HepG2 (cell line): Measurements from ENCODE around the gene CAMK1. TPM values are rescaled to one million over a fixed set of nuclear protein-coding genes. Genes with fewer than 3 reads are reported as not detected.

ENCODE experiments used
- ATAC-seq: fragments of 200-7000 bp; cut with Tn5 transposase; 3 replicates; pipeline ENCODE4 v1.9.1; 2020; ENCODE audit warnings: mild to moderate bottlenecking, moderate library complexity
- BruUV-seq: library from RNA; stranded (reverse); fragments of 400-500 nt; replicated peaks from 2 replicates; lab custom pipeline; 2021; lab: Mats Ljungman, UMichigan
- CTCF ChIA-PET: fragments of 300-600 bp; formaldehyde crosslinking; extraction: SDS; loops from one replicate; lab custom pipeline; 2021; ENCODE audit warnings: low total read pairs, inconsistent platforms, low intra/inter-chr PET ratio; lab: Yijun Ruan, JAX
- POLR2A ChIA-PET: fragments of 350-600 bp; sonication (Branson Sonifier 250); formaldehyde crosslinking; loops from one replicate; lab custom pipeline; 2020; ENCODE audit warnings: antibody characterized with exemption, inconsistent platforms; lab: Yijun Ruan, JAX
- DNase-seq: peaks from one replicate; pipeline ENCODE4 v3.0.0-alpha.2; 2015; ENCODE audit warnings: low spot score
- FAIRE-seq: peaks from 3 replicates; lab custom pipeline; 2011; peaks lifted over from hg19 to GRCh38; lab: Jason Lieb, UNC
- H2AFZ ChIP-seq: one replicate; pipeline ENCODE4 v1.6.1; 2011; ENCODE audit warnings: low read length, inconsistent platforms
- H3K27ac ChIP-seq: fragments of 300-600 bp; 3 replicates; pipeline ENCODE4 v1.8.0; 2011; ENCODE audit warnings: mixed run types, mild to moderate bottlenecking, mixed read lengths, low read length, inconsistent platforms; ENCODE audit not compliant: insufficient read depth; ENCODE audit errors: extremely low read length
- H3K27me3 ChIP-seq, 2 experiments: fragments of 200-600 bp in 1 of 2; 2 replicates in 1 of 2; 3 replicates in 1 of 2; pipeline versions ENCODE4 v1.6.0 to v1.8.0; 2011; ENCODE audit warnings: low read length in 2 of 2, mild to moderate bottlenecking in 2 of 2, moderate library complexity in 2 of 2, inconsistent platforms in 1 of 2; ENCODE audit not compliant: insufficient read depth in 2 of 2, control insufficient read depth in 1 of 2
- H3K36me3 ChIP-seq, 2 experiments: fragments of 200-600 bp in 1 of 2; replicated peaks in 1 of 2; 2 replicates in 1 of 2; 3 replicates in 1 of 2; pipeline versions ENCODE4 v1.5.1 to v1.8.0; 2011; ENCODE audit warnings: low read length in 2 of 2, inconsistent platforms in 1 of 2; ENCODE audit not compliant: insufficient read depth in 2 of 2, control insufficient read depth in 1 of 2
- H3K4me1 ChIP-seq: 2 replicates; pipeline ENCODE4 v1.5.1; 2012; ENCODE audit warnings: low read length, inconsistent platforms; ENCODE audit not compliant: insufficient read depth
- H3K4me2 ChIP-seq: 2 replicates; pipeline ENCODE4 v1.6.0; 2011; ENCODE audit warnings: low read depth, low read length, inconsistent platforms
- H3K4me3 ChIP-seq, 3 experiments: fragments of 200-600 bp in 1 of 3; sonication (generic), shearing (Covaris generic) in 1 of 3; replicated peaks in 1 of 3; 2 replicates each; pipeline ENCODE4 v1.5.1; 2011 to 2016; ENCODE audit warnings: low read length in 3 of 3, inconsistent platforms in 2 of 3, low read depth in 2 of 3, mild to moderate bottlenecking in 2 of 3, control low read depth in 1 of 3, mixed read lengths in 1 of 3; ENCODE audit not compliant: insufficient read depth in 1 of 3
- H3K79me2 ChIP-seq: one replicate; pipeline ENCODE4 v1.6.1; 2011; ENCODE audit warnings: low read length, inconsistent platforms; ENCODE audit not compliant: insufficient read depth
- H3K9ac ChIP-seq: 2 replicates; pipeline ENCODE4 v1.6.0; 2011; ENCODE audit warnings: mild to moderate bottlenecking, low read depth, low read length, inconsistent platforms; ENCODE audit not compliant: insufficient read depth
- H3K9me3 ChIP-seq: 2 replicates; pipeline ENCODE4 v1.5.1; 2012; ENCODE audit warnings: mild to moderate bottlenecking, low read length
- H4K20me1 ChIP-seq: 2 replicates; pipeline ENCODE4 v1.6.0; 2011; ENCODE audit warnings: inconsistent platforms, mild to moderate bottlenecking, low read length, moderate library complexity; ENCODE audit not compliant: insufficient read depth
- ATM ChIP-seq: fragments of 450-650 bp; IDR thresholded peaks from 2 replicates; pipeline ENCODE4 v1.7.1; 2017; ENCODE audit warnings: mild to moderate bottlenecking, borderline replicate concordance
- KAT2B ChIP-seq: fragments of 150-350 bp; IDR thresholded peaks from 2 replicates; pipeline ENCODE4 v1.6.1; 2014; ENCODE audit warnings: low read depth, low read length, borderline replicate concordance
- PBX3 ChIP-seq: sonication (generic); formaldehyde crosslinking; IDR thresholded peaks from 2 replicates; pipeline ENCODE4 v1.8.1; 2023; ENCODE audit warnings: missing genetic modification reagents, inconsistent platforms, borderline replicate concordance
- TOE1 ChIP-seq: sonication (generic); formaldehyde crosslinking; IDR thresholded peaks from 2 replicates; pipeline ENCODE4 v1.4.0; 2020; ENCODE audit warnings: mild to moderate bottlenecking, missing genetic modification reagents
- ZBTB10 ChIP-seq: sonication (generic); formaldehyde crosslinking; IDR thresholded peaks from 2 replicates; pipeline ENCODE4 v1.4.0; 2020; ENCODE audit warnings: missing genetic modification reagents, borderline replicate concordance
- ZBTB26 ChIP-seq: IDR thresholded peaks from 2 replicates; pipeline ENCODE4 v1.6.1; 2016; ENCODE audit warnings: missing compliant biosample characterization, missing genetic modification reagents, borderline replicate concordance
- ZFAT ChIP-seq: sonication (generic); formaldehyde crosslinking; conservative IDR thresholded peaks from 2 replicates; pipeline ENCODE4 v1.8.1; 2023; ENCODE audit warnings: missing genetic modification reagents, inconsistent platforms
- ZNF124 ChIP-seq: sonication (generic); formaldehyde crosslinking; IDR thresholded peaks from 2 replicates; pipeline ENCODE4 v1.4.0; 2020; ENCODE audit warnings: missing genetic modification reagents
- ZNF205 ChIP-seq: IDR thresholded peaks from 2 replicates; pipeline ENCODE4 v1.6.1; 2018; ENCODE audit warnings: missing biosample characterization, missing genetic modification reagents
- ZNF510 ChIP-seq: sonication (generic); formaldehyde crosslinking; IDR thresholded peaks from 2 replicates; pipeline ENCODE4 v1.4.0; 2020; ENCODE audit warnings: low read depth, mild to moderate bottlenecking, missing genetic modification reagents
- ZNF513 ChIP-seq: sonication (generic); formaldehyde crosslinking; conservative IDR thresholded peaks from 2 replicates; pipeline ENCODE4 v1.5.0; 2020; ENCODE audit warnings: missing genetic modification reagents
- ZNF607 ChIP-seq: sonication (generic); formaldehyde crosslinking; IDR thresholded peaks from 2 replicates; pipeline ENCODE4 v1.5.1; 2020; ENCODE audit warnings: missing genetic modification reagents, mild to moderate bottlenecking, borderline replicate concordance
- WGBS: methylation state at CpG from one replicate; pipeline ENCODE4 v1.1.6; 2017; ENCODE audit warnings: low lambda C conversion rate; 5-methylcytosine and 5-hydroxymethylcytosine counted together
- in situ Hi-C: cut with HindIII; loops from 2 replicates; pipeline ENCODE4 v1.10.0; 2017; ENCODE audit warnings: low pct_unique_long_range_greater_than_20kb; ENCODE audit not compliant: extremely low pct_ligation_motif_present
- intact Hi-C: fragments of 100-400 bp; cut with micrococcal nuclease; formaldehyde crosslinking; loops from one replicate; pipeline ENCODE4 v1.10.0; 2022; ENCODE audit not compliant: unreplicated experiment
- polyA plus RNA-seq, 8 experiments: library from polyadenylated mRNA; depleted of rRNA in 3 of 8; stranded (reverse) in 7 of 8; unstranded in 1 of 8; fragments of >200 nt; fragmentation: Illumina TruSeq in 4 of 8; extraction: Trizol in 4 of 8; gene quantifications; 2 replicates each; pipeline versions ENCODE4 v1.2.1 to v1.2.3, GENCODE V29; 2011 to 2016; ENCODE audit warnings: low read depth in 4 of 8, missing spikeins in 1 of 8, mixed read lengths in 1 of 8; ENCODE audit not compliant: insufficient read depth in 1 of 8
- total RNA-seq, 5 experiments: library from RNA; depleted of rRNA; stranded (reverse); fragments of >200 nt; fragmentation: Illumina TruSeq; extraction: Trizol; gene quantifications; 2 replicates each; pipeline ENCODE4 v1.2.3, GENCODE V29; 2016; ENCODE audit warnings: low read depth in 1 of 5

Gene CAMK1
- total and polyA plus RNA-seq, 2 of the 13 experiments (the other 11 are each of a cell fraction or from before 2014, with no cell fraction given), result 26.4 to 53.3 TPM

GRCh38 chr3:9810846-9811245 lies 41.1 kb upstream of the CAMK1 start:
- no peaks in the 10 kb centered on the region for H3K4me1 ChIP-seq
- ChIA-PET CTCF (no interaction called here), POLR2A (no interaction called here)
- no peaks in the 10 kb centered on the region; a peak in 1 of 5 replicates for H3K27me3 ChIP-seq
- DNase-seq (no peak), FAIRE-seq (no peak), ATAC-seq (no peak)
- no peak overlapping the region for H3K4me2 ChIP-seq
- intact Hi-C loops (no loop called here), in situ Hi-C loops (no loop called here)
- no peak overlapping the region for H3K27ac ChIP-seq
- 96% methylated on average over 10 of the region's 10 CpGs for WGBS
- TF ChIP-seq ZNF607, result no peak
- peaks cover 9 to 25% of the 10 kb centered on the region in 2 experiments; a peak in 4 of 5 replicates for H3K36me3 ChIP-seq
- H4K20me1 ChIP-seq, result no peaks in the 10 kb centered on the region
- H3K79me2 ChIP-seq, result no peaks in the 10 kb centered on the region
- BruUV-seq, result no TSS peak
- no peak overlapping the region for H3K4me3 ChIP-seq
- H2AFZ ChIP-seq, result no peak overlapping the region
- no peaks in the 10 kb centered on the region for H3K9me3 ChIP-seq
- no peak overlapping the region for H3K9ac ChIP-seq

- FAIRE-seq (no peak), ATAC-seq (no peak), DNase-seq (no peak)
- intact Hi-C loops, result no loop called here
- Histone ChIP-seq H3K9ac (no peak overlapping the region), H4K20me1 (no peaks in the 10 kb centered on the region), H3K9me3 (no peaks in the 10 kb centered on the region), H3K27me3 (no peaks in the 10 kb centered on the region; a peak in 1 of 5 replicates), H3K79me2 (no peaks in the 10 kb centered on the region), H3K36me3 (peaks cover 11 to 29% of the 10 kb centered on the region in 2 experiments; a peak in 4 of 5 replicates), H3K4me2 (no peak overlapping the region), H3K4me3 (no peak overlapping the region), H3K27ac (no peak overlapping the region), H3K4me1 (no peaks in the 10 kb centered on the region), H2AFZ (no peak overlapping the region)
- ChIA-PET CTCF (no interaction called here), POLR2A (no interaction called here)
- in situ Hi-C loops, result no loop called here
- 96% methylated on average over 18 of the region's 18 CpGs for WGBS
- no TSS peak for BruUV-seq
- no peak for TF ChIP-seq ZBTB26
- TF ChIP-seq KAT2B, result no peak
- TF ChIP-seq ZNF510 (CRISPR knock-in tag), result no peak
- TF ChIP-seq ATM, result no peak
- TF ChIP-seq TOE1 (CRISPR knock-in tag), result no peak
- TF ChIP-seq ZNF205 (CRISPR knock-in tag), result no peak
- TF ChIP-seq ZNF124 (CRISPR knock-in tag), result no peak
- TF ChIP-seq PBX3, result no peak
- TF ChIP-seq ZNF513 (CRISPR knock-in tag), result no peak
- TF ChIP-seq ZBTB10 (CRISPR knock-in tag), result no peak
- no peak for TF ChIP-seq ZFAT
These were observed 40.7 kb upstream of the CAMK1 start for GRCh38 chr3:9810433-9810770.
